Mucosa of stomach (tissue), 1 donor: ENCODE results near the gene SETX.

Experiments used
- H3K27me3 ChIP-seq: one replicate; pipeline ENCODE4 v1.7.0; 2013; ENCODE audit warnings: mild to moderate bottlenecking, low read length; ENCODE audit not compliant: control insufficient read depth, insufficient read depth
- H3K36me3 ChIP-seq: one replicate; pipeline ENCODE4 v1.7.0; 2013; ENCODE audit warnings: low read length; ENCODE audit not compliant: control insufficient read depth, insufficient read depth
- H3K4me1 ChIP-seq: one replicate; pipeline ENCODE4 v1.7.0; 2013; ENCODE audit warnings: mild to moderate bottlenecking, low read length; ENCODE audit not compliant: control insufficient read depth, insufficient read depth
- H3K4me3 ChIP-seq: one replicate; pipeline ENCODE4 v1.7.0; 2013; ENCODE audit warnings: low read length
- H3K9ac ChIP-seq: one replicate; pipeline ENCODE4 v1.7.0; 2013; ENCODE audit warnings: mild to moderate bottlenecking, low read length, moderate library complexity
- H3K9me3 ChIP-seq: one replicate; pipeline ENCODE4 v1.7.0; 2013; ENCODE audit warnings: mild to moderate bottlenecking, low read length, moderate library complexity; ENCODE audit not compliant: control insufficient read depth
- donor health status: Pancreatic carcinoma.

Gene SETX

GRCh38 chr9:132346177-132346576 lies 8.6 kb downstream of the SETX start:
- Histone ChIP-seq H3K9me3 (no peaks in the 10 kb centered on the region), H3K27me3 (no peaks in the 10 kb centered on the region), H3K9ac (no peak overlapping the region), H3K4me3 (no peak overlapping the region), H3K36me3 (peaks cover 14% of the 10 kb centered on the region), H3K4me1 (peaks cover 5% of the 10 kb centered on the region)

- Histone ChIP-seq H3K4me3 (no peak overlapping the region), H3K9me3 (no peaks in the 10 kb centered on the region), H3K4me1 (no peaks in the 10 kb centered on the region), H3K9ac (no peak overlapping the region), H3K36me3 (peaks cover 21% of the 10 kb centered on the region), H3K27me3 (no peaks in the 10 kb centered on the region)
These were observed 13.5 kb downstream of the SETX start for GRCh38 chr9:132341177-132341840.

DNA sequence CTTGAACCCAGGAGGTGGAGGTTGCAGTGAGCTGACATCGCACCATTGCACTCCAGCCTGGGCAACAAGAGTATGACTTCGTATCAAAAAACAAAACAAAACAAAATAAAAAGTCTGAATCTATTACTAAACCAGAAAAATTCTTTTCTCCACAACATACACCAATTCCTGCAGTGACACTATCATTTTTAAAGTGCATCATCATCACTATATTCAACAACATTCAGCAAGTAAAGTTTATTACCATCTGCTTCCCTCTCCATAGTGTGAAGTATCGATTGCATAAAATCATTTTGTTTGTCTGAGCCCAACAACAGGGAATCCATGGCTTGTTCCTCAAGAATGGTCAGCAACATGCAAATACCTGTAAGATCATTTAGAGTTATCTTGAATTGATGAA lies 20.4 kb downstream of the SETX start:
- Histone ChIP-seq H3K27me3 (no peaks in the 10 kb centered on the region), H3K4me3 (no peak overlapping the region), H3K36me3 (peaks cover 13% of the 10 kb centered on the region), H3K4me1 (no peaks in the 10 kb centered on the region), H3K9me3 (no peaks in the 10 kb centered on the region), H3K9ac (no peak overlapping the region)

- H3K27me3 ChIP-seq = no peaks in the 10 kb centered on the region
- H3K9ac ChIP-seq = no peak overlapping the region
- no peak overlapping the region for H3K4me3 ChIP-seq
- no peaks in the 10 kb centered on the region for H3K9me3 ChIP-seq
- no peaks in the 10 kb centered on the region for H3K4me1 ChIP-seq
- H3K36me3 ChIP-seq = peaks cover 13% of the 10 kb centered on the region
These were observed 21.2 kb downstream of the SETX start for GRCh38 chr9:132333556-132333955.

GRCh38 chr9:132328580-132328979 lies 26.2 kb downstream of the SETX start:
- H3K36me3 ChIP-seq = peaks cover 10% of the 10 kb centered on the region
- no peaks in the 10 kb centered on the region for H3K9me3 ChIP-seq
- no peaks in the 10 kb centered on the region for H3K27me3 ChIP-seq
- no peak overlapping the region for H3K4me3 ChIP-seq
- H3K9ac ChIP-seq = no peak overlapping the region
- H3K4me1 ChIP-seq = no peaks in the 10 kb centered on the region

GRCh38 chr9:132327537-132327936 lies 27.2 kb downstream of the SETX start:
- H3K4me3 ChIP-seq = no peak overlapping the region
- H3K9ac ChIP-seq = no peak overlapping the region
- peaks cover 10% of the 10 kb centered on the region for H3K36me3 ChIP-seq
- no peaks in the 10 kb centered on the region for H3K4me1 ChIP-seq
- H3K27me3 ChIP-seq = no peaks in the 10 kb centered on the region
- H3K9me3 ChIP-seq = no peaks in the 10 kb centered on the region

GRCh38 chr9:132324425-132324824 lies 30.4 kb downstream of the SETX start:
- H3K4me1 ChIP-seq = no peaks in the 10 kb centered on the region
- H3K9ac ChIP-seq = no peak overlapping the region
- H3K4me3 ChIP-seq = no peak overlapping the region
- peaks cover 1% of the 10 kb centered on the region for H3K36me3 ChIP-seq
- no peaks in the 10 kb centered on the region for H3K27me3 ChIP-seq
- no peaks in the 10 kb centered on the region for H3K9me3 ChIP-seq

DNA sequence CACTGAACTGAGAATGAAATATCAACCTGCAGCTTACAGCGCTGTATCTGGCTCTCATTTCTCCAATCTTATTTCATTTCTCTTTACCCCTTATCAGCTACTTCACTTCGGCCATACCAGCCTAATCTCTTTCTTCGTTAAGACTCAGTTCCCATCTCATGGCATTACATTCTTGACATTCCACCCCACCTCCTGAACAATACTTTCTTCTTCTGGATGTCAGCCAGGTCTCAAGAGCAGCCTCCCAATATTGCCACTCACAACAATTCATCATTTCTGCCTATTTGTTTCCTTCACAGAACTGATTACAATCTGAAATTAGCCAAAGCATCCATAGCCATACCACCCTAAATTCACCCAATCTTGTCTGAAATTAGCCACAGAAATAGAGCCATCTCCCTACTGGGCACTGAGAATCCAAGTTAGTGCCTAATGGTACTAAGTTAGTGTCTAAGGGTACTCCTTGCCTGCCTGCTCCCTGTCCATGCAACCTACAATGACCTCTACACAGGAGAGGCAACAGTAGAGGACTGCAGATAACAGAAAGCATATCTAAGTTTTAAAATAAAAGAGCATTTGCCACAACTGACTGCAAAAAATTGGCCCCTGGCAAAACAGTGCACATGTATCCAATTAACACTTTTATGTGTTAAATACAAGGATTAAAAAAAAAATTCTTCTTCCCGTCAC lies 35.2 kb downstream of the SETX start:
- no peaks in the 10 kb centered on the region for H3K36me3 ChIP-seq

DNA sequence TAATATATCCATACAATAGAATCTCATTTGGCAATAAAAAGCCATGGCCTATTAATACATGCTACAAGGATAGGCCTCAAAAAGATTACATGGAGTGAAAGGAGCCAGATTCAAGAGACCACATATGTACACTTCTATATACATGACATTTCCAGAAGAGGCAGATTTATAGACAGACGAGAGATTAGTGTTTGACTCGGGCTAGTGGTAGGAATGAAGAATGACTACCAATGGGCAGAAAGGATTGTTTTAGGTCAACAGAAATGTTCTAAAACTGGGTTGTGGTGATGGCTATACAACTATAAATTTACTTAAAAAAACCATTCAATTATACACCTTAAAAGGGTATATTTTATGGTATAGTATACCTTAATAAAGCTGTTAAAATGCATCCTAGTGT lies 41.9 kb downstream of the SETX start:
- Histone ChIP-seq H3K4me3 (no peak overlapping the region), H3K36me3 (no peaks in the 10 kb centered on the region)

More for the DNA sequence above, 35.2 kb downstream of the SETX start:
- no peaks in the 10 kb centered on the region for H3K4me1 ChIP-seq
- H3K27me3 ChIP-seq = no peaks in the 10 kb centered on the region
- no peak overlapping the region for H3K4me3 ChIP-seq
- H3K9me3 ChIP-seq = no peaks in the 10 kb centered on the region
- no peak overlapping the region for H3K9ac ChIP-seq

GRCh38 chr9:132312426-132312825 lies 42.4 kb downstream of the SETX start:
- H3K9me3 ChIP-seq = no peaks in the 10 kb centered on the region
- H3K27me3 ChIP-seq = no peaks in the 10 kb centered on the region
- H3K4me1 ChIP-seq = no peaks in the 10 kb centered on the region
- no peak overlapping the region for H3K9ac ChIP-seq
- no peak overlapping the region for H3K4me3 ChIP-seq
- H3K36me3 ChIP-seq = no peaks in the 10 kb centered on the region

More for the DNA sequence above, 41.9 kb downstream of the SETX start:
- H3K9ac ChIP-seq = no peak overlapping the region
- H3K27me3 ChIP-seq = no peaks in the 10 kb centered on the region
- no peaks in the 10 kb centered on the region for H3K4me1 ChIP-seq
- H3K9me3 ChIP-seq = no peaks in the 10 kb centered on the region

GRCh38 chr9:132311978-132312377 lies 42.8 kb downstream of the SETX start:
- no peaks in the 10 kb centered on the region for H3K36me3 ChIP-seq
- H3K4me1 ChIP-seq = no peaks in the 10 kb centered on the region
- H3K9me3 ChIP-seq = no peaks in the 10 kb centered on the region
- H3K9ac ChIP-seq = no peak overlapping the region
- H3K27me3 ChIP-seq = no peaks in the 10 kb centered on the region
- no peak overlapping the region for H3K4me3 ChIP-seq

DNA sequence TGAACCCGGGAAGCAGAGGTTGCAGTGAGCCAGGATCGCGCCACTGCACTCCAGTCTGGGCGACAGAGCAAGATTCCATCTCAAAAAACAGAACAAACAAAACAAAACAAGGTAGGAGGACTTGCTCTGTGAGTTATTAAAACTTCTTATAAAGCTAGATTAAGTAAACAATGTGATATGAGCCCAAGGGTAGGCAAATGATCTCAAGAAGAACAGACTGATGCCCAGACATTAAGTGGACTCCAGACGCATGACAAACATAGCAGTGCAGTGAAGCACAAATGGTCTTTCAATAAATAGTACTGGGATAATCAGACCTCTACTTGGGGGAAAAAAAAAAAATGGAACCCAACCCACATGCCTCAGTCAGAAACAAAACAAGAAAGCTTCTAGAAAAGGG lies 45.7 kb downstream of the SETX start:
- Histone ChIP-seq H3K36me3 (no peaks in the 10 kb centered on the region), H3K9me3 (no peaks in the 10 kb centered on the region), H3K4me1 (no peaks in the 10 kb centered on the region), H3K9ac (no peak overlapping the region), H3K4me3 (no peak overlapping the region), H3K27me3 (no peaks in the 10 kb centered on the region)
